ENCODE data around the gene KRTAP19-3.

DNA sequence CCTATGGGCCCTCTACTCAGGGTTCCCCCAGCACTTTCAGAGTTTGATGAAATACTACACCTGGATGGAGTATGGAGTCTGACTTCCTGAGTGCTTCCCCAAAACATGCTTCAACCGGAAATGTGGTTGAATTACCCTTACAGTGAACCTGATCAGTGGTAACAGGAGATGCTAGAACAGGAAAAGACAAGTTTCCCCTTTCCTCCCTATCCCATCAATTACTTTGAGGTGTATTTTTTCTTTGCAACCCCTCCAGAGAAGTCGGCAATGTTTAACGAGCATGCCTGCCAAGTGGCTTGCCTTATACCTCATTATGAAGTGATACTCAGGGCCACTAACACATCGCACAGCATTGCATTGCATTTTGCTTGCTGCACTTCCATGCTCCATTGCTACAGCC is 44.8 kb downstream of the KRTAP19-3 start:
- TF ChIP-seq ZNF367 (CRISPR knock-in tag; IDR thresholded peaks at IDR 0.05; ENCODE audit: borderline replicate concordance) (no peak), RELA (CRISPR knock-in tag; IDR thresholded peaks at IDR 0.05) (no peak), TCF7 (IDR thresholded peaks at IDR 0.05; ENCODE audit: low read depth) (no peak), ZNF737 (CRISPR knock-in tag; IDR thresholded peaks at IDR 0.05; ENCODE audit: borderline replicate concordance) (no peak), TCF7L2 (IDR thresholded peaks at IDR 0.05; ENCODE audit: low read depth, low read length) (no peak), POLR2A (IDR thresholded peaks at IDR 0.05; ENCODE audit: insufficient read depth in 1 of 2, low read depth in 2 of 2, low read length in 2 of 2) (no peak), KAT7 (CRISPR knock-in tag; IDR thresholded peaks at IDR 0.05; ENCODE audit: borderline replicate concordance) (no peak), SMAD9 (CRISPR knock-in tag; IDR thresholded peaks at IDR 0.05) (no peak), EZH2 (conservative IDR thresholded peaks at IDR 0.05; ENCODE audit: low read depth, low read length) (no peak), ZNF354B (CRISPR knock-in tag; IDR thresholded peaks at IDR 0.05) (no peak)
- TF ChIP-seq, protein P1, sequence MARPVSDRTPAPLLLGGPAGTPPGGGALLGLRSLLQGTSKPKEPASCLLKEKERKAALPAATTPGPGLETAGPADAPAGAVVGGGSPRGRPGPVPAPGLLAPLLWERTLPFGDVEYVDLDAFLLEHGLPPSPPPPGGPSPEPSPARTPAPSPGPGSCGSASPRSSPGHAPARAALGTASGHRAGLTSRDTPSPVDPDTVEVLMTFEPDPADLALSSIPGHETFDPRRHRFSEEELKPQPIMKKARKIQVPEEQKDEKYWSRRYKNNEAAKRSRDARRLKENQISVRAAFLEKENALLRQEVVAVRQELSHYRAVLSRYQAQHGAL (CRISPR knock-in tag; IDR thresholded peaks at IDR 0.05; ENCODE audit: not compliant biosample characterization): no peak
- TF ChIP-seq, protein P2, sequence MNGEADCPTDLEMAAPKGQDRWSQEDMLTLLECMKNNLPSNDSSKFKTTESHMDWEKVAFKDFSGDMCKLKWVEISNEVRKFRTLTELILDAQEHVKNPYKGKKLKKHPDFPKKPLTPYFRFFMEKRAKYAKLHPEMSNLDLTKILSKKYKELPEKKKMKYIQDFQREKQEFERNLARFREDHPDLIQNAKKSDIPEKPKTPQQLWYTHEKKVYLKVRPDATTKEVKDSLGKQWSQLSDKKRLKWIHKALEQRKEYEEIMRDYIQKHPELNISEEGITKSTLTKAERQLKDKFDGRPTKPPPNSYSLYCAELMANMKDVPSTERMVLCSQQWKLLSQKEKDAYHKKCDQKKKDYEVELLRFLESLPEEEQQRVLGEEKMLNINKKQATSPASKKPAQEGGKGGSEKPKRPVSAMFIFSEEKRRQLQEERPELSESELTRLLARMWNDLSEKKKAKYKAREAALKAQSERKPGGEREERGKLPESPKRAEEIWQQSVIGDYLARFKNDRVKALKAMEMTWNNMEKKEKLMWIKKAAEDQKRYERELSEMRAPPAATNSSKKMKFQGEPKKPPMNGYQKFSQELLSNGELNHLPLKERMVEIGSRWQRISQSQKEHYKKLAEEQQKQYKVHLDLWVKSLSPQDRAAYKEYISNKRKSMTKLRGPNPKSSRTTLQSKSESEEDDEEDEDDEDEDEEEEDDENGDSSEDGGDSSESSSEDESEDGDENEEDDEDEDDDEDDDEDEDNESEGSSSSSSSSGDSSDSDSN (CRISPR knock-in tag; IDR thresholded peaks at IDR 0.05): no peak
- TF ChIP-seq, protein P3, sequence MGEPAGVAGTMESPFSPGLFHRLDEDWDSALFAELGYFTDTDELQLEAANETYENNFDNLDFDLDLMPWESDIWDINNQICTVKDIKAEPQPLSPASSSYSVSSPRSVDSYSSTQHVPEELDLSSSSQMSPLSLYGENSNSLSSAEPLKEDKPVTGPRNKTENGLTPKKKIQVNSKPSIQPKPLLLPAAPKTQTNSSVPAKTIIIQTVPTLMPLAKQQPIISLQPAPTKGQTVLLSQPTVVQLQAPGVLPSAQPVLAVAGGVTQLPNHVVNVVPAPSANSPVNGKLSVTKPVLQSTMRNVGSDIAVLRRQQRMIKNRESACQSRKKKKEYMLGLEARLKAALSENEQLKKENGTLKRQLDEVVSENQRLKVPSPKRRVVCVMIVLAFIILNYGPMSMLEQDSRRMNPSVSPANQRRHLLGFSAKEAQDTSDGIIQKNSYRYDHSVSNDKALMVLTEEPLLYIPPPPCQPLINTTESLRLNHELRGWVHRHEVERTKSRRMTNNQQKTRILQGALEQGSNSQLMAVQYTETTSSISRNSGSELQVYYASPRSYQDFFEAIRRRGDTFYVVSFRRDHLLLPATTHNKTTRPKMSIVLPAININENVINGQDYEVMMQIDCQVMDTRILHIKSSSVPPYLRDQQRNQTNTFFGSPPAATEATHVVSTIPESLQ (CRISPR knock-in tag; conservative IDR thresholded peaks at IDR 0.05): no peak
- TF ChIP-seq, protein P4, sequence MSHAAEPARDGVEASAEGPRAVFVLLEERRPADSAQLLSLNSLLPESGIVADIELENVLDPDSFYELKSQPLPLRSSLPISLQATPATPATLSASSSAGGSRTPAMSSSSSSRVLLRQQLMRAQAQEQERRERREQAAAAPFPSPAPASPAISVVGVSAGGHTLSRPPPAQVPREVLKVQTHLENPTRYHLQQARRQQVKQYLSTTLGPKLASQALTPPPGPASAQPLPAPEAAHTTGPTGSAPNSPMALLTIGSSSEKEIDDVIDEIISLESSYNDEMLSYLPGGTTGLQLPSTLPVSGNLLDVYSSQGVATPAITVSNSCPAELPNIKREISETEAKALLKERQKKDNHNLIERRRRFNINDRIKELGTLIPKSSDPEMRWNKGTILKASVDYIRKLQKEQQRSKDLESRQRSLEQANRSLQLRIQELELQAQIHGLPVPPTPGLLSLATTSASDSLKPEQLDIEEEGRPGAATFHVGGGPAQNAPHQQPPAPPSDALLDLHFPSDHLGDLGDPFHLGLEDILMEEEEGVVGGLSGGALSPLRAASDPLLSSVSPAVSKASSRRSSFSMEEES (CRISPR knock-in tag; IDR thresholded peaks at IDR 0.05): no peak
